ENCODE measurements around the gene CYP4V2.

CYP4V2 gene

GRCh38 chr4:186191200-186192065, at the start of gene CYP4V2:
TSS of gene CYP4V2 (plus strand) at chr4:186191567. CDS start at chr4:186191824, 257 bp downstream.
- peak; percentile 63 to 78 (median 67) for DNase-seq (ENCODE audit: low read depth in 2 of 3, low spot score in 2 of 3)

GRCh38 chr4:186144198-186144945, 47.0 kb upstream of the CYP4V2 start:
- no peak for DNase-seq (ENCODE audit: low read depth in 2 of 3, low spot score in 2 of 3)

GRCh38 chr4:186144946-186145569, 46.3 kb upstream of the CYP4V2 start:
- DNase-seq (ENCODE audit: low read depth in 2 of 3, low spot score in 2 of 3): no peak

- no peak for DNase-seq (ENCODE audit: low read depth in 2 of 3, low spot score in 2 of 3)
These were observed 44.9 kb upstream of the CYP4V2 start for GRCh38 chr4:186146458-186146857.

- DNase-seq (ENCODE audit: low read depth in 2 of 3, low spot score in 2 of 3): no peak
These were observed 42.9 kb upstream of the CYP4V2 start for GRCh38 chr4:186148336-186148975.

GRCh38 chr4:186149872-186150271, 41.5 kb upstream of the CYP4V2 start:
- peak in 1 of 3 experiments; percentile 12 for DNase-seq (ENCODE audit: low read depth in 2 of 3, low spot score in 2 of 3)

GRCh38 chr4:186150926-186151325, 40.4 kb upstream of the CYP4V2 start:
- DNase-seq (ENCODE audit: low read depth in 2 of 3, low spot score in 2 of 3): no peak

GRCh38 chr4:186151499-186151898, 39.9 kb upstream of the CYP4V2 start:
- DNase-seq (ENCODE audit: low read depth in 2 of 3, low spot score in 2 of 3): no peak

- DNase-seq (ENCODE audit: low read depth in 2 of 3, low spot score in 2 of 3): no peak
These were observed 33.1 kb upstream of the CYP4V2 start for GRCh38 chr4:186158021-186158813.

- no peak for DNase-seq (ENCODE audit: low read depth in 2 of 3, low spot score in 2 of 3)
These were observed 32.4 kb upstream of the CYP4V2 start for GRCh38 chr4:186158966-186159365.

GRCh38 chr4:186159613-186160012, 31.8 kb upstream of the CYP4V2 start:
- DNase-seq (ENCODE audit: low read depth in 2 of 3, low spot score in 2 of 3): no peak

GRCh38 chr4:186161138-186161537, 30.2 kb upstream of the CYP4V2 start:
- DNase-seq (ENCODE audit: low read depth in 2 of 3, low spot score in 2 of 3): no peak

- DNase-seq (ENCODE audit: low read depth in 2 of 3, low spot score in 2 of 3): no peak
These were observed 24.4 kb upstream of the CYP4V2 start for GRCh38 chr4:186166852-186167512.

- DNase-seq (ENCODE audit: low read depth in 2 of 3, low spot score in 2 of 3): no peak
These were observed 23.8 kb upstream of the CYP4V2 start for GRCh38 chr4:186167605-186168004.

- no peak for DNase-seq (ENCODE audit: low read depth in 2 of 3, low spot score in 2 of 3)
These were observed 22.6 kb upstream of the CYP4V2 start for GRCh38 chr4:186168750-186169149.

GRCh38 chr4:186169333-186169944, 21.9 kb upstream of the CYP4V2 start:
- no peak for DNase-seq (ENCODE audit: low read depth in 2 of 3, low spot score in 2 of 3)

GRCh38 chr4:186169945-186170802, 21.2 kb upstream of the CYP4V2 start:
- no peak for DNase-seq (ENCODE audit: low read depth in 2 of 3, low spot score in 2 of 3)

- DNase-seq (ENCODE audit: low read depth in 2 of 3, low spot score in 2 of 3): no peak
These were observed 20.4 kb upstream of the CYP4V2 start for GRCh38 chr4:186170966-186171365.

- DNase-seq (ENCODE audit: low read depth in 2 of 3, low spot score in 2 of 3): no peak
These were observed 18.8 kb upstream of the CYP4V2 start for GRCh38 chr4:186172546-186172945.

Data from activated CD8-positive, alpha-beta memory T cell treated with anti-CD3 and anti-CD28 coated beads for 48 hours (primary cell).